SW480 (cell line): ENCODE measurements around the gene GLS.
"Not testable (repeated sequence)": the region's sequence is repeated elsewhere in the genome, so short reads cannot be mapped to it uniquely, and the experiment has no call there.

Experiments used
- DNase-seq: peaks from one replicate; pipeline ENCODE4 v3.0.0-alpha.2; 2016; ENCODE audit warnings: low spot score

The GLS gene

DNA sequence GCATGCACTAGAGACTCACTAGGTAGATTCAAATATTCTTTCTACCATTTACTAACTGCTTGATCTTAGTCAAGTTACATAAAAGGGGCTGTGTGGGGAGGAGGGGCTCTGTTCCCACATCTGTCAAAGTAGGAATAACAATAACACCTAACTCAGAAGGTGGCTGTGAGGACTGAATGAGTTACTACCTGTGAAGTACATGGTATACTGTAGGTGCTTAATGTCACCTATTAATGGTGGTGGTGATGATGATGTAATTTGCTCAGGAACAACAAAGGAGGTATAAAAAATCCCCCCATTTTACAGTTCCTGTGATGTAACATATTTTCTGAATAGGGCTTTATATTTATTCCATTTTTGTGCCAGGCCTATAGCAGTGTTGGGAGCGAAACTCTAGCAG lies 92.6 kb downstream of the GLS start:
- no peak for DNase-seq

DNA sequence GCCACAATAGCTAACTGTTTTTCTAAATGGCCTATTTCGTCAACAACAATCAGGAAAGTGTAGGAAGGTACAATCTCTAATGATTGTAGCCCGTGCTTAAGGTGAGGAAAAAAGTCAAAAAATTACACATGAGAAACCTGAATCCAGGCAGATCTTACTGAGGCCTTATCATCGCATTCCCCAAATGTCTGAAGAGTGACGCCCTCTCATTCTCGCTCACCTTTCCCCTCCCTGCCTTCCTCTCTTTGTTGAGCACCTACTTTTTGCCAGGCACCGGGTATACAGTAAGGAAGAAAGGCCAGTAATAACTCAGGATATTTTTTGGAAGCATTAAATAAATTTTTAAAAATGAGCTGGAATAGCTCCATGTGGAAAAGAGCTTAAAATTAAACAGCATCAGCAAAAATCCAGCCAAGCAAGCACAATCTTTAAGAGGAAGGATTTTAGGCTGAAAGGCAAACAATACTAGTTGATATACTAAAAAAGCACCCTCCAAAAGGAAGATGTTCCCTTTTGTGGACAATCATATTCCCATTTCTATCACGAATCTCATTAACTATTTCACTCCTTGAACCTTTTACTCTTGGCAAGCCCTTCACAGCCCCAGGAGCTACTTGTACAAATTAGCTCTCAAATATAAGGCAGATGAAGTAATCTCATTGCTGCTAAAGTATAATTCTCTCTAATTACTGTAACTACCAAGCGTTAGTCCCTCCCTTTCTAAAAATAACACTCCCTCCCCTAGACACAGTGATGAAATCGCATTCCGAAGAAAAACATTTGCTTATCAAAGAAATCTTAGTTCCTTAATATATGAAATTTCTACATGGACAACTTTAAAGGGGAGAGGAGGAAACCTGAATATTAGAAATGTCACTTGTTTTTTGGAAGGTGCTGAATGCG lies 93.4 kb downstream of the GLS start:
- DNase-seq, result no peak

DNA sequence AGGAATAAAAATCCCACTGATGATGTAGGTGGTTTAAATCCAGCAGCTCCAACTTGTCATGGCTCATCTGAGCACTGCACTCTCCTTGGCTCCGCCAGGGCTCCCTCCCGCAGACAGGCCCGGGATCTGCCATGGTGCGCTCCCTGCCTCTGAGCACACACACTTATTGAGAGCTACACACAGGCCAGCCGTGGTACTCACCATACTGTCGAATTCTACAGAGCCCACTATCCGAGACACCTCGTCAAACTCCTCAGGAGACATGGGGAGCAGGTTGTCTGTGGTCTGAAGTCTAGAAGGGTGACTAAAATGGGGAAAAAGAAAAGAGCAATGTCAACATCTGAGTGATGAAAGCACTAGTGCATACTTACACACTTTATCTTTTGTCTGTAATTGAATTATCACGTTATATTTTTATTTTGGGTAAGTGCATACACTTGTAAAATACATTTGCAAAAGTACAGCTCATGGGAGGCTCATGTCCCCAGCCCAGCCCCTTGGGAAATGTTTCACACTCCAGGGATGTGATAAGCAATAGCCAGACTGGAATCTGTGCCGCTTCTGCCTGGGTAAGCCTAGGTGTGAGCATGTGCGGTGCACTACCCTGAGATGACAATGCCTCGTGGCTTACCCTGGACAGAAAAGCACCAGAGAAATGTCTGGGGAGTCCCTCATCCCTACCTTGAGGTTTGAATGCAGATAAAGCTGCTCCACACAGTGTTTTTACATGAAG lies 94.2 kb downstream of the GLS start:
- DNase-seq, result no peak

DNA sequence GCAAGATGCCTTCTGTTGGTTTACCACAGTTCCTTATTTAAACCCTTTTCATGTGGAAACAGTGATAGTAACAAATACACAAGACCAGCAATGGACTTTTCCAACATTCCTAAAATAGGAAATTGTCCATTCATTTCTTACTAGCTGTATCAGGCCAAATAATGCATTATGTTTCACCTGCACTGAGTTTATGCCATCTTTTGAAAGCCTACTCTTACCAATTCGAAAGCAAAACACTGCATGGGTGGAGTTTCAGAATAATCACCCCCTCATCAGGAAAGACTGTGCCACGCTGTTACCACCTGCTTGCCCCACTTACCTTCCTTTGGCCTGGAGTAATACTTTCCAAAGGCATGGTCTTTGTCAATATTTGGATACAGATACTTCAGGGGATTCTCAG lies 95.9 kb downstream of the GLS start:
- no peak for DNase-seq

DNA sequence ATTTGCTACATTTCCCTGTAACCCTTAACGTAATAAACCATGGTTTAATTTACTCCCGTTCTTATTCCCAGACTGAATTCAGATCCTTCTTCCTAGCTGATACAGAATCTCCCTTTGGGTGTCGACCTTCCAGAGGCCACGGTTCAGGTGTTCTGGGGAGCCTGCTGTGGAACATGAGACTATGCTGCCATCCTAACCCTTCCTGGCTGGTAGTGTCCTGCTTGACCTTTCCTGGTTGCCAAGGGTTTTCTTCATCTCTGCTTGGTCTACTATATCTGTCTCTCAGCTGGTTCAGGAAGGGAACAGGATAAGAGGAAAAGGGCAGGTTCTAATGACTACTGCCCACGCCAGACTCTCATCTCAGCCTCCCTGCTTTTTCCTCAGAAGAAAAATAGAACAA lies 96.9 kb downstream of the GLS start:
- no peak for DNase-seq

DNA sequence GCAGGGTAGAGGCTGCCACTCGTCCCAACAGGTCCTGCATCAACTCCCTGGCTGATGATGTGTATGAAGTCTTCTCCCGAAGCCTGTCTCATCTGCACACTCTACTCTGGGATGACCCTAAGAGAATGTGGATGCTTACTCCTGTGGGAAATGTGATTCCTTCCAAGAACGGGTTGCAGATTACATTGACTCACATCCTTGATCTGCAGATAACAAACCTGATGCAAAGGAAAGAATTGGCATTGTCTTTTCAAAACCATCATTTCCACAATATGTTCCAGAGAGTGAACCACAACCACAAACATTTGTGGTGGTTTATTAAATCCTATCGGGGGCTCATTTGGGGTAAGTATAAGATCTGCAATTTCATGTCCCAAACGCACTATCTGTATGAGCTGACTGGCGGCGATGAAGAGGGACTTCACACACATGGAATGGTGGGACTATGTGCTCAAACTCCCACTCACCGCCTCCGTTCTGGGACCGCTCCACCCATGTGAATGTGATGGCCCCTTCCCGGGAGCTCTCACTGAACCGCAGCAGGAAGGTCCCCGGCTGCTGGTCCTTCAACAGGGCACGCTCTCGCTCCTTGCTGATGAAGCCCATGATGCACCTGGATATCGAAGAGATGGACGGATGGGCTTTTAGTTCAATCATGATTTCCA lies 97.9 kb downstream of the GLS start:
- no peak for DNase-seq

DNA sequence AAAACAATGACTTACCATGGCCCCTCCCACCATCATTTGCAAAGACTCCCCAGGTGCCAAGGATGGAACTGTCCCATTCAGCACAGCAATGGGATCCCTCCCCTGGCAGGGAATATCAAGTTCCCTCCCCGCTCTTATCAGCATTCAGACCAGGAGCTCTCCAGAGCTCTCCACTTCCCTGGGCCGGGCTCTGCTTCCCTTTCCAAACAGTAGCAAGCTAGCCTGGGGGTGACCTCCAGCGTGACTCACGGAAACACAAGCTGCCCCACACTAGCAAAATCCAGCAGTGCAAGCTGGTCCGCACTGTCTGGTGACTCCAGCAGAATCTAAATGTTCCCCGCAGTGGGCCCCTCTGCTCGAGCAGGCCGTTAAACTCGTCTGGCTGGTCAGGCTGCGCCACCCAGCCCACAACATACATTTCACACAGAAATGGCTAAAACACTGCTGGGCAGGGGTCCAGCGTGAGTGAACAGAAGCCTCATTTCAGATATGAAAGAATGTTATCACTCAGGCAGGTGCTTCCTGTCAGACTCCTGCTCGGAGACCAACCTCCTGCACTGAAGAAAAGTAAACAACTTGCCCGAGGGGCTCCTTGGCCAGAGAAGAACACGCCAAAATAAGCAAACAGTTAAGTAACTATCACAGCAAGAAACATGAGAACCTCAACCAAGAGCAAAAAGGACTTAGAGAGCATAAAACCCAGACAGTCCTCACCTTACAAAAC lies 99.4 kb downstream of the GLS start:
- DNase-seq, result no peak

DNA sequence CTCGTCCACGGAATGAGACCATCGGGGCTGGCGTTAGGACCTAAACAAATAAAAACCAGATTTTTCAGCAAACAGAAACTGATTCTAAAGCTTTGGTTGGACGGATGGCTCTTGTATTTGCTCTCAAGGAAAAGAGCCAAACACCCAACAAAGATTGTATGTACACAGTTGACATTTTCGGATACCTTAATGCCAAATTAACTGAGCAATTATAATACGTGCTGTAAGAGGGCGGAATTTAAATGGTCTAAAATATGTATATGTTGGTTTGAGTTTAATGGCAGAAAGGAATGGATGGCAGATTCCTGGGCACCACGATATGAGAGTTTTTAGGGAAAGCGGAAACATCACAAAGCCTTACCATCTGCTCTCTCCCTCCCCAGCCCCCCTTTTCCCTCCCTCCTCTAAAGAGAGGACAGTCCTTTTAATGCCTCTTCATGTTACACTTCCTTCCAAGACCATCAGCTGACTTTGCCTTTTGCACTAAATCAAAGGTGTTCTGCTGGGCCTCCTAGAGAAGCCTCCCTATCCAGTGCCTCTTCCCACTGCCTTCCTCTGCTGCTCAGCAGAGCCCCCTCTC lies 100.1 kb downstream of the GLS start:
- no peak for DNase-seq

DNA sequence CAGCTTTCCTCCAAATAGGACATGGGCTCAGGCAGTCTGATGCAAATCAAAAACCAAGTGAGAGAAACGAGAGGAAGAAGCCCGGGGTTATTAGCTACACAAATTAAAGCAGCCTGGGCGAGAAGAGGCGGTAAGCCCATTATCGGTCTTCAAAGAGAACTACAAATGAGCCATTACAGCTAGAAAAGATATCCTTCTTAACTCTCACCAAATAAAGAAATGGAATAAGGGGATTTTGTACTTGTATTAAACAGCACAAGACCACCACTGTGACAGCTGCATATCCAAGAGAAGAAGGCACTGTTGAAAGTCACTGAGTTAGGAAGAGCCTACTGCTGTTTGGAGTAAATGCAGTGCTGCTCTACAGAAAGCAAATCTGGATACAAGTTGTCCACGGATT lies 100.7 kb downstream of the GLS start:
- DNase-seq, result no peak

DNA sequence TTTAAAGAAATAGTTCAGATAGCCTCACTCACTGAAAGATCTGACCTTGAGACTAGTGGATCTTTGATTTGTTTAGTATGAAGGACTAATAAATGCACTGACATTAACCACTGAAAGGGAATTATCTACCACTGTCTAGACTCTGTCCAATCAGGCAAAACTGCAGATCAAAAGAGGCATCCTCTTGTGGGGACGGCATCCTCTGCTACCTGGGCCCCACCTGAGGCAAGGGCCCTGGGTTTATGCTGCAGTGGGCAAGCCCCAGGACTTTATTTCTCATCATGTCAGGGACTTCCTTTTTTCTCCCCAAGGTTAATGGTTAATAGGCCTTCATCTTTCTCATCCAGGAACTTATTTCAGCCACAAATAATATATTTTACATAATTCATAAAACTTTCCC lies 101.1 kb downstream of the GLS start:
- DNase-seq, result no peak

DNA sequence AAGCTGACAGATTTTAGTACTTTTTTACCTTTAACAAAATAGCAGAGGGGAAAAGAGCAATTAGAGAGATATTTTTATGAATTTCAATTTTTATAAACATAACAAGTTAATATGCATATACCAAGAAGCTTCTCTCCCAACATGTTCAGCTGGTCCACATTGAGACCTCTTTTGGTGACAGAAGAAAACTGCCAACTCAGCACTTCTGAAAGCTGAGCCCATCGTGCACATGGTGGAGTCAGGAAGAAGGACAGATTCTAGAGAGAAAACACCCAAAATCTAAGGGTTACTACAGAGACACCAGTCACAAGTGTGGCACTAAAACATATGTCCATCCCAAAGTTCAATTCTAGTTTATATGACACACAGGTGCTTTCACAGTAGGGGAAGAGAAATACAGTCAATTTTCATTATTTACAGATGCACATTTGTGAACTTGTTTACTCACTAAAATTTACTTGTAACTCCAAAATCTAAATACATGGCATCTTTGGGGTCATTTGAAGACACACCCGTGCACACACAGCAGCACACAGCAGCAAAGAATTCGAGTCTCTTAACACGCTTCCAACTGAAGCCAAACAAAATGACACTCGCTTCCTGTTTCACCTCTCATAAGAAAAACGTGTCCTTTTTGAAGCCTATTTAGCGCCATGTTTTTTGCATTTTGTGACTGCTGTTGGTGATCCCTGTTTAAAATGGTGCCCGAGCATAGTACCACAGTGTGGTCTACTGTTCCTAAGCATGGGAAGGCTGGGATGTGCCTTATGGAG lies 101.8 kb downstream of the GLS start:
- DNase-seq, result no peak

DNA sequence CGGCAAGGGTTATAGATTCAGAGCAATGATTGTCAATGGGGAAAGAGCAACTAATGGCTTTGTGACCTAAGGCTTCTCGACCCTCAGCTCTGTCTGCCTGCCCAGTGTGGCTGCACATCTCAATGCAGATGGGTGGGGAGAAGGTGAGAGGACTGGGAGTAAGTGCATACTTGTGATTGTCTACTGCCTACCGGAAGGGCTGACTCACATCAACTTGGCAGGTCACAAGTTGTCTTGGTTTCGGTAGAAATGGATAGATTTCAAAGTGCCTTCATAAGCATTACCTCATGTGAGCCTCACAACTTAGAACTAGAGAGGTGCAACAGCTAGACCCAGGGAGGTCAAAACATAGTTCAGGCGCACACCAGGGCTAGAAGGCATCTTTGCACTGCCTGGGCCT lies 104.0 kb downstream of the GLS start:
- no peak for DNase-seq

DNA sequence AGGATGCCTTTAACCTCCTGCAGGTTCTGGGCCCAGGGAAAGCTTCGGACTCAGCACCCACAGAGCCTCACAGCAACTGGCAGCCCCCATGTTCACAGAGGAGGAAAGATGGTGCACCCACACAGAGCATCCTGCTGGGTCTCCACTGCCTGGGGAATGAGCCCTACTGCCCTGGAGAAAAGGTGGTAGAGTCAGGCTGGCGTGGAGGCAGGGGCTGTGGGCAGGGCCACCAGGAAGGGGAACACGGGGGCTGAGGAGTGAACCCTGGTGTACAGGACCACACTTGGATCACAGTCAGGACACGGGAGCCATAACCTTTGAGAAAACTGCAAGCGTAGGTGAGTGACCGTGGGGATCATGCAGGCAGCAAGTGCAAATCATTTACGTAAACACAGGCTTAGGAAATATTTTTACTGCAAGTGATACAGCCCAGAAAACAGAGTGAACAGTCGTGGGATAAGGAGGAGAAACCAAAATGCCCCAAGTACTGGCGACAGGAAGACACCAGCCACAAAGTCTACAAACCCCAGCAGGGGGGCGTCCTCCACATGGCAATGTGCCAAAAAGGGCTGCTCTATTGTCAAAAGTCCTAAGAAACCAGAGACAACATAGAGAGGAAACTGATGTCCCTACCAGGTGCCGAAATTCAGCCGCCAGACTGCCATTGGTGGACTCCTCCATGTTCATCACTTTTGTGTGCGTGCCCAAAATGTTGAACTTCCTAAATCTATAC lies 105.8 kb downstream of the GLS start:
- no peak for DNase-seq

DNA sequence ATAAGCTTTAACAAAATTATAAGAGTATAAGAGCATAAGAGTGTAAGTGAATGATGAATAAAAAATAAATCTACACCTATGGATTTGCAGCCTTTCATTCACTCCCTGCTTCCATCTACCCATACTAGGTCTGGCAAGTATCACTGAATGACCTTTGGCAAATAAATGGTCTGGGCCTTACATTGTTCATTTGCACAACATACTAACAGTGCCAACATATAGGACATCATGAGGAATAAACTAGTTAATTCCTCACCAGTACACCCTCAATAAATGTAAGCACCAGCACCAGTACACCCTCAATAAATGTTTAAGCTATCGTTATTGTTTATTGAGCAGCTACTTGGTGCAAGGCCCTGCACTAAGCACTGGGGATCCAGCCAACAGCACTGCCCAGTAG lies 106.5 kb downstream of the GLS start:
- DNase-seq, result no peak

DNA sequence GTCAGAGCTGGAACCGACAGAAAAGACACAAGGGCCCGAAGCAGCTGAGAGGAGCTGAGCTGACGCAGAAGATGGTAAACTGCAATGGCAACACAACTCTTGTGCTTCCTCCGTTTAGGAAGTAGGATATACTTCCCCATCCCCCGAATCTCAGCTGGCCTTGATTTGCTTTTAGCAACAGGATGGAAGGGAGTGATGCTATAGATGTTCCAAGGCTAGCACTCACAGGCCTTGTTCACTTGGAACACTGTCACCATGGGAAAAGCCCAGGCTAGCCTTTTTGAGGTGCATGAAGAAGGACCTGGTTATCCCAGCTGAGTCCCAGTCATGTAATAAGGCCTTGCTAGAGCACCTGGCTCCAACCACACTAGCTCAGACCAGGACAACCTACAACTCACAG lies 107.3 kb downstream of the GLS start:
- no peak for DNase-seq

DNA sequence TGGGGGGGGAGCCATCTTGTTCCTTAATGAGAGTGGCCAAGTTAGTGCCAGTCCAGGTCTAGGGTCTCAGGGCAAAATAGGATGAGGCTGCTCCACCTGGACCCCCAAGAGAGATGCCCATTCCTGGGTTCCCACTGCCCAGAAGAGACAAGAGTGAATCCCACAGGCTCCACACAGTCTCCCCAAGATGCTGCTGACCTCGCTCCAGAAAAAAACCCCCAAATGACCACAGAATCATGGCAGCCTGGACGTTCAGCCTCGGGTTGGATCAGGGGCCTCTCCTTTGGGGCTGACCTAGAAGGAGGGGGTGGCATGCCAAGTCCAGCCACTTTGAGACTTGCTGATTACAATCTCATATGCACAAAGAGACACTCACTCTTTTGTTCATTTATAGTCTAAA lies 108.3 kb downstream of the GLS start:
- DNase-seq, result no peak

DNA sequence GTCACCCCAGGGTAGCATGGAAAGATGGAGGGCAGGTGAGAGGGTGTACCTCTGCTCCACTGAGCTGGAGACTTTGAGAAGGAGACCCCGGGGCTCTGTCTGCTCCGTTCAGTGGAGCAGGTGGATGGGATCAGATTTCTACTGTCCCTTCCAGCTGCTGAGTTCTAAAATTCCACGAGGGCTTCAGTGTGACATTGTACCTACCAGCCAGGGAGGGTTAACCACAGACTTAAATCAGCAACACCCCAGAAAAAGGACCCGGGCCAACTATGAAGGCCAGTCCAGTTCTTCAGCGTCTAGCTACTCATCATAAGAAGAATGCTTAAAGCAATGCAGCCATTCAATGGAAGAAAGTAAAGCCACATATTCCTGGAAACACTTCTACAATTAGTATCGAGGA lies 109.5 kb downstream of the GLS start:
- no peak for DNase-seq

DNA sequence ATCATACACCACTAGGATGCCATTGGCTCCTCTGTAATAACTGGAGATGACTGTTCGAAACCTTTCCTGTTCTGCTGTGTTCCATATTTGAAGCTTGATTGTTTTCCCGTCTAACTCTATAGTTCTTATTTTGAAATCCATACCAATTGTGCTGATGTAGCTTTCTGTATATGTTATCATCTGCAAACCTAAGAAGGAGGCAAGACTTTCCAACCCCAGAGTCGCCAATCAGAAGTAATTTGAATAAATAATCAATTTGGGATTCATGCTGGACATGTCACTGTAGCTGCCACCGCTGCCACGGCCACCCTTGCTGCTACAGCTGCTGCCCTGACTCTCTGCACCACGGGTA lies 112.6 kb downstream of the GLS start:
- DNase-seq, result no peak

DNA sequence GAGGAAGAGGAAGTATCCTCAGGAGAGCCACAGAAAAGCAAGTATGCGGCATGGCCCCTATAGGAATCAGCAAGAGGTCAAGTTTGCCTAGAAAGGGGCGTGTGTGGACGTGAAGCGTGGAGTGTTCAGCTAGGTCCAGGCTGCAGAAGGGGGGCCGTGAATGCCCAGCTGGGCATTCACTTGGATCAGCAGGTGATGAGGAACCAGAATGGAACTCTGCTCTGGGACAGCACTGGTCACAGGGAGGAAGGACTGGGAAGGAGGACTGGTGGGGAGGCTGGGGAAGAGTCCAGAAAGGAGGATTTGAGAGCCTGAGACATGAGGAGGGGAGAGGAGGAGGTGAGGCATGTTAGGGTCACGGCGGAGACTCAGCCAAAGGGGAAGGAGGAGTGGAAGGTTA lies 113.5 kb downstream of the GLS start:
- DNase-seq, result no peak

DNA sequence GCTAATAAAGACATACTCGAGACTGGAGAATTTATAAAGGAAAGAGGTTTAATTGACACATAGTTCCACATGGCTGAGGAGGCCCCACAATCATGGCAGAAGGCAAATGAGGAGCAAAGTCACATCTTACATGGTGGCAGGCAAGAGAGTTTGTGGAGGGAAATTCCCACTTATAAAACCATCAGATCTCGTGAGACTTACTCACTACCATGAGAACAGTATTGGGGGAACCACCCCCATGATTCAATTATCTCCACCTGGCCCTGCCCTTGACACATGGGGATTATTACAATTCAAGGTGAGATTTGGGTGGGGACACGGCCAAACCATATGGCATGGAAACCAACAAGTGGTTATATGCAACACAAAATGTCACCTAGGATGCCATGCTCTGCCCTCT lies 114.7 kb downstream of the GLS start:
- DNase-seq, result not testable (repeated sequence)
